Ishikawa (cell line): ENCODE results near the gene DTX1.

Experiments used
- CEBPB ChIP-seq: IDR thresholded peaks from 2 replicates; pipeline ENCODE4 v1.6.1; 2012
- CREB1 ChIP-seq: IDR thresholded peaks from 2 replicates; pipeline ENCODE4 v1.6.1; 2012; ENCODE audit warnings: low read depth
- EGR1 ChIP-seq: IDR thresholded peaks from 2 replicates; pipeline ENCODE4 v1.6.1; 2012
- EP300 ChIP-seq: IDR thresholded peaks from 2 replicates; pipeline ENCODE4 v1.6.1; 2012; ENCODE audit warnings: borderline replicate concordance
- RAD21 ChIP-seq: IDR thresholded peaks from 2 replicates; pipeline ENCODE4 v1.6.1; 2012; ENCODE audit warnings: low read depth
- REST ChIP-seq: IDR thresholded peaks from 2 replicates; pipeline ENCODE4 v1.6.1; 2012; ENCODE audit warnings: low read depth, mild to moderate bottlenecking
- TAF1 ChIP-seq: IDR thresholded peaks from 2 replicates; pipeline ENCODE4 v1.6.1; 2012; ENCODE audit warnings: low read depth, mild to moderate bottlenecking
- TEAD4 ChIP-seq: IDR thresholded peaks from 2 replicates; pipeline ENCODE4 v1.6.1; 2012
- USF1 ChIP-seq: IDR thresholded peaks from 2 replicates; pipeline ENCODE4 v1.6.1; 2012
- YY1 ChIP-seq: IDR thresholded peaks from 2 replicates; pipeline ENCODE4 v1.6.1; 2012; ENCODE audit warnings: low read depth
- ZBTB7A ChIP-seq: IDR thresholded peaks from 2 replicates; pipeline ENCODE4 v1.6.1; 2012; ENCODE audit warnings: low read depth
- TF ChIP-seq, protein P1 (sequence below): IDR thresholded peaks from 2 replicates; pipeline ENCODE4 v1.6.1; 2012

GRCh38 chr12:113106361-113106760 lies 49.8 kb downstream of the DTX1 start:
- TF ChIP-seq TAF1 (no peak), RAD21 (no peak), REST (no peak), TEAD4 (no peak), CREB1 (no peak), EP300 (no peak), CEBPB (no peak), USF1 (no peak), ZBTB7A (no peak), EGR1 (no peak), YY1 (no peak)
- TF ChIP-seq, protein P1, sequence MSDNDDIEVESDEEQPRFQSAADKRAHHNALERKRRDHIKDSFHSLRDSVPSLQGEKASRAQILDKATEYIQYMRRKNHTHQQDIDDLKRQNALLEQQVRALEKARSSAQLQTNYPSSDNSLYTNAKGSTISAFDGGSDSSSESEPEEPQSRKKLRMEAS, result no peak
